Heart left ventricle (tissue), 13 donors: ENCODE data around the gene SAMD4B.

ENCODE experiments used
- POLR2A ChIP-seq, 2 donors: fragments of 450-650 bp; IDR thresholded peaks; one replicate each; pipeline ENCODE4 v1.6.1; 2017; ENCODE audit warnings: antibody characterized with exemption in 2 of 2, mild to moderate bottlenecking in 2 of 2, moderate library complexity in 2 of 2
- TF ChIP-seq, protein P1 (sequence below), 12 donors: fragments of 200-600 bp; sonication (generic) in 4 of 12; IDR thresholded peaks; one replicate each; pipeline versions ENCODE4 v1.5.0 to v1.8.0; 2018 to 2022; ENCODE audit warnings: antibody characterized with exemption in 12 of 12, mild to moderate bottlenecking in 5 of 12
- donor health status: ischemic (EF 13 %, LVEDD 7.1; RV severe dilation, severe dysfunction).
- donor health status: DM: no; HTN: yes; CAD: no.
- donor health status: DM: no; HTN: no; CAD: no.
- donor health status: ischemic (EF 25% LVEDD 6.9; RV normal size, moderate dysfunction).
- donor health status: ischemic (EF 25% LVEDD 5.7; RV mildly dilated, moderate dysfunction).
- donor health status: ischemic (EF 35%, LVEDD 5.7; RV mildly dilated, moderate dysfunction).
- donor health status: nonischemic (EF 11% LVEDD 7.7; RV severe dilation, severe dysfunction).
- donor health status: DM: yes; HTN: yes; CAD: no.
- donor health status: PGD.
- donor health status: ischemic (EF 29% LVEDD 5.4; RV normal size, mild dysfunction).
- donor health status: nonischemic (EF 23%, LVEDD 6.1; RV moderate dilation, normal function).

DNA sequence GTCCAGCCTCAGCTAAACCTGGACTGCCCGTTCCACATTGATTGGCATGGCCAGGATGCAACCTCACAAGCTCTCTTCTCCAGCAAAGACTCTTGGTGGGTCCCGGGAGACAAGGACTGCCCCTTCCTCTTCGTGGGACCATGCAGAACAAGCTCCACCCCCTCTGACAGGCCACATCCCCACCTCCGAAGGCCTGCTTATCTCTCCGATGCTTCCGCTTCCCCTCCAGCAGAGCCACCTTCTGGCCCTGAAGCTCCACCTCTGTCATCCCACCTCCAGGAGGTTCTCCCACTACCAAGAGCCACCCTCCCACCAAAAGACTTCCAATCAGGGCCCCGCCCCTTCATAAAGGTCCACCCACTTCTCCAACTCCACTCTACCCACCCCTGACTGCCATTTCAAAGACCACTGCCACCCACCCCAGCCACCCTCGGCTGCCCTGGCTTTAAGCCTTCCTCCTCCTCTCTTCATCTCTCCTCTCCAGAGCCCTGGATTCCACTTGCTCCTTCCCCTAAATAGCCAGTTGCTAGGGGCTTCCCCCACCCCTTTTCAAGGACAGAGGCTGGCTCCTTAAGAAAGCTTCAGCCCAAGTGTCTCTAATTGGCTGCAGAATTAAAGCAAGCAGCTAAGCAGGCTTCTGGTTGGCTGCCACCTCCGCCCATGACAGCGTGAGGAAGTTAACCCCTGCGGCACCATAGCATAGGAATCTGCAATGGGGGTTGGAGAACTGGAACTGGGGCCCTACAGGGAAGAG is 31.5 kb upstream of the SAMD4B start:
- TF ChIP-seq, protein P1, sequence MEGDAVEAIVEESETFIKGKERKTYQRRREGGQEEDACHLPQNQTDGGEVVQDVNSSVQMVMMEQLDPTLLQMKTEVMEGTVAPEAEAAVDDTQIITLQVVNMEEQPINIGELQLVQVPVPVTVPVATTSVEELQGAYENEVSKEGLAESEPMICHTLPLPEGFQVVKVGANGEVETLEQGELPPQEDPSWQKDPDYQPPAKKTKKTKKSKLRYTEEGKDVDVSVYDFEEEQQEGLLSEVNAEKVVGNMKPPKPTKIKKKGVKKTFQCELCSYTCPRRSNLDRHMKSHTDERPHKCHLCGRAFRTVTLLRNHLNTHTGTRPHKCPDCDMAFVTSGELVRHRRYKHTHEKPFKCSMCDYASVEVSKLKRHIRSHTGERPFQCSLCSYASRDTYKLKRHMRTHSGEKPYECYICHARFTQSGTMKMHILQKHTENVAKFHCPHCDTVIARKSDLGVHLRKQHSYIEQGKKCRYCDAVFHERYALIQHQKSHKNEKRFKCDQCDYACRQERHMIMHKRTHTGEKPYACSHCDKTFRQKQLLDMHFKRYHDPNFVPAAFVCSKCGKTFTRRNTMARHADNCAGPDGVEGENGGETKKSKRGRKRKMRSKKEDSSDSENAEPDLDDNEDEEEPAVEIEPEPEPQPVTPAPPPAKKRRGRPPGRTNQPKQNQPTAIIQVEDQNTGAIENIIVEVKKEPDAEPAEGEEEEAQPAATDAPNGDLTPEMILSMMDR (IDR thresholded peaks at IDR 0.05) = no peak
- no peak for TF ChIP-seq POLR2A (IDR thresholded peaks at IDR 0.05)
